ENCODE data around the gene PAOX. TPM values are rescaled to one million over a fixed set of nuclear protein-coding genes. Genes with fewer than 3 reads are reported as not detected.
A peak's percentile ranks its signal among the peaks of the same experiment; 100 is the strongest.
"Not testable (repeated sequence)": the region's sequence is repeated elsewhere in the genome, so short reads cannot be mapped to it uniquely, and the experiment has no call there.

The PAOX gene
- total and polyA plus RNA-seq, 2 experiments from 2014 or later = 14.8 to 20.1 TPM

DNA sequence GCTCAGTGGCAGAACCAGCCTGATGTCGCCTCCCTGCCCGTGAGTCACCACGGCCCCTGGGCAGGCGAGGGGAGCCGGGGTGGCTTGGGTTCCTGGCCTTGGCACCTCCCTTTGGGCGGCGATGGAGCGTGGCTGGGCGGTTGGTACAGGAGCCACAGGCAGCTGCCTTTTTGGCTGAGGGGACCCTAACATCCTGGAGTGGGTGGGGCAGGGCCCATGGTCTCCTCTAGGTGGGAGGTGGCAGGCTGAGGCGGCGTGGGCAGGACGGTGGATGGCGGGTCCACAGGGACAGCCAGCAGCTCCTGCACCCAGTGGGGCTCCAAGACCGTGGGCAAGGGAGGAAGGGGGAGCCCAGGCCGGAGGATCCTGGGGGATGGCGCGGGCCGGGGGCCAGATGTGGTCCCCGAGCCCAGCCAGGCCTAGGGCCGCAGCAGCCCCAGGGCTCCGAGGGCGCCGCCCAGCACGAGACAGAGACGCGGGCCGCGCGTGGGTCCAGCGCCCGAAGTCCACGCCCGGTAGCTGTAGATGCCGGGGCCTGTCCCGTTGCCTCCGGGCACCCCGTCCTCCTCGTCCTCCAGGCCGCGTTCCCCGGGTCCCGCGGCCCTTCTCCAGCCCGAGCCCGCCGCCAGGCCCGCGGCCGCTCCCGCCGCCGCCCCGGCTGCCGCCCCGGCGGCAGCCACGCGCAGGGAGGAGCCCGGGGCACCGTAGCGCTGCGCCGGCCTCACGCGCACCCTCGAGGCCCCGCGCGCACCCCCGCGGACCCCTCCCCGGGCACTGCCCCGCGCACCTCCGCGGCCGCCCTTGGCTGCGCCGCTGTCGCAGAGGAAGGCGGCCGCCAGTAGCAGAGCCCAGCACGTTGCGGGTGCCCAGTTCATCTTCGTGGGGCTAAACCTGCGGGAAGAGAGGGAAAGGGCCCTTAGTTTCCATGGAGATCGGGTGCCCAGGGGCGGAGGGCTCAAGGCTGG is 44.0 kb downstream of the PAOX start:
- Histone ChIP-seq H3K27me3 (peaks cover 18% of the 10 kb centered on the region), H3K36me3 (peaks cover 3% of the 10 kb centered on the region), H3K9me3 (ENCODE audit: low read depth) (no peaks in the 10 kb centered on the region), H3K27ac (no peak overlapping the region), H3K4me3 (no peak overlapping the region), H3K4me1 (ENCODE audit: low read depth) (no peaks in the 10 kb centered on the region)
- TF ChIP-seq, protein P1, sequence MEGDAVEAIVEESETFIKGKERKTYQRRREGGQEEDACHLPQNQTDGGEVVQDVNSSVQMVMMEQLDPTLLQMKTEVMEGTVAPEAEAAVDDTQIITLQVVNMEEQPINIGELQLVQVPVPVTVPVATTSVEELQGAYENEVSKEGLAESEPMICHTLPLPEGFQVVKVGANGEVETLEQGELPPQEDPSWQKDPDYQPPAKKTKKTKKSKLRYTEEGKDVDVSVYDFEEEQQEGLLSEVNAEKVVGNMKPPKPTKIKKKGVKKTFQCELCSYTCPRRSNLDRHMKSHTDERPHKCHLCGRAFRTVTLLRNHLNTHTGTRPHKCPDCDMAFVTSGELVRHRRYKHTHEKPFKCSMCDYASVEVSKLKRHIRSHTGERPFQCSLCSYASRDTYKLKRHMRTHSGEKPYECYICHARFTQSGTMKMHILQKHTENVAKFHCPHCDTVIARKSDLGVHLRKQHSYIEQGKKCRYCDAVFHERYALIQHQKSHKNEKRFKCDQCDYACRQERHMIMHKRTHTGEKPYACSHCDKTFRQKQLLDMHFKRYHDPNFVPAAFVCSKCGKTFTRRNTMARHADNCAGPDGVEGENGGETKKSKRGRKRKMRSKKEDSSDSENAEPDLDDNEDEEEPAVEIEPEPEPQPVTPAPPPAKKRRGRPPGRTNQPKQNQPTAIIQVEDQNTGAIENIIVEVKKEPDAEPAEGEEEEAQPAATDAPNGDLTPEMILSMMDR (IDR thresholded peaks at IDR 0.05; ENCODE audit: low read depth, low read length) = no peak
- peak in 1 of 2 donors; percentile 10 for DNase-seq (ENCODE audit: low read depth in 1 of 2, low spot score in 1 of 2)

DNA sequence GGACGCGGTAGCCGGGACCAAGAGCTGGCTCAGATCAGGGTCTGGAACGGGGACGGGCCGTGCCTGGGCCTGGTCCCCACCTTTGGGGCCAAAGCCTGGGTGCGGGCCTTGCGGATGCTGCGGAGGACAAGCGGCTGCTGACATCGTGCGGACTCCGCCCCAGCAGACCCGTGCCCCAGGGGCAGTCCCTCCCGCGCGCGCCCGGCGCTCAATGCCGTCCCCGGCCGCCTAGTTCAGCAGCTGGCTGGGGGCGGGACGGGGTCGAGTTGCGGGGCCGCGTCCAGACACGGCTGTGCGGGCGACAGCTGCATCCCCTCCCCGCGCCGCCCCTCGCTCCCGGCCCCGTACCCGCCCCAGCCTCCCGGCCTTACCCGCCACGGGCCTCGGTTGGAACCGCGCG is 45.0 kb downstream of the PAOX start:
- not testable (repeated sequence) for H3K4me3 ChIP-seq; H3K9me3 ChIP-seq (ENCODE audit: low read depth); H3K4me1 ChIP-seq (ENCODE audit: low read depth); H3K36me3 ChIP-seq; H3K27ac ChIP-seq
- DNase-seq (ENCODE audit: low read depth in 1 of 2, low spot score in 1 of 2) = peak in 1 of 2 donors; percentile 13
- H3K27me3 ChIP-seq = peaks cover 18% of the 10 kb centered on the region

DNA sequence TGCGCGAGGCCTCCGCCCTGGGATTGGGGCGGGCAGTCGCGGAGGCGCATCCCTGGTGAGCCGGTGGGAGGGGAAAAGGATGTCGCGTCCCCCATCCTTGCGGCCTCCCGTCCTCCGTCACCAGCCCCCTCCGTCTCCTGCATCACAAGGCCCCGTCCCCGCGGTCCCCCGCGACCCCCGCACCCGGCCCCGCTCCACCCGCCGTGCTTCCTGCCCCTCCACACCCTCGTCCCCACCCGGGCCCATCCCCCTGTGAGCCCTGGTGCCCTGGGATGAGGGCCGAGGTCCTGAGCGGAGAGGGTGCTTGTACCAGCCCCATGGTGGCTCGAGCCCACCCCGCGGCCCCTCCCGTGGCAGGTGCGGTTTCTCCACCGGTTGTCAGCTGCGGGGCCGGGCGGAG is 45.5 kb downstream of the PAOX start, which contains the start of gene SPRN:
Gene SPRN (minus strand): TSS at position 25 of the 400 bp plus-strand sequence. CDS start 944 bp downstream, outside the sequence.
- H3K9me3 ChIP-seq (ENCODE audit: low read depth); H3K4me1 ChIP-seq (ENCODE audit: low read depth); DNase-seq (ENCODE audit: low read depth in 1 of 2, low spot score in 1 of 2); H3K36me3 ChIP-seq; H3K27ac ChIP-seq; H3K4me3 ChIP-seq: not testable (repeated sequence)
- H3K27me3 ChIP-seq = peaks cover 18% of the 10 kb centered on the region

DNA sequence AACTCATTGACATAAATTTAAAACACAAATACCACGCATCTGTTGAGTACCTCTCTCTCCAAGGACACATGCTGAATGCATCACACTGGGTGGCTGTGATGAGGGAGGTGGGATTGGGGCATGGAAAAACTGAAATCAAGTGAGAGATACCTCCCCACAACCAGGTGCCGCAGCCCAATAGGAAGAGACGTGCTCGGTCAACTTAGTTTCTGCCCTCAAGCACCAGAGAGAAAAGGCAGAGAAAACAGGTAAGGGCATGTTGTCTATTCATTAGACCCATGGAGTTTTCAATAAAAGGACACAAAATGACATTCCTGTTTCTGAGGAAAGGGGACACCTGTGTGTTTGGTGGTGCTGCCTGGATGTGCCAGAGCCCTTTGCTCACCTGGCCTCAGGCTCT is 50.5 kb downstream of the PAOX start:
- H3K4me1 ChIP-seq (ENCODE audit: low read depth); DNase-seq (ENCODE audit: low read depth in 1 of 2, low spot score in 1 of 2); H3K36me3 ChIP-seq; H3K9me3 ChIP-seq (ENCODE audit: low read depth); H3K27me3 ChIP-seq; H3K27ac ChIP-seq; H3K4me3 ChIP-seq: not testable (repeated sequence)

DNA sequence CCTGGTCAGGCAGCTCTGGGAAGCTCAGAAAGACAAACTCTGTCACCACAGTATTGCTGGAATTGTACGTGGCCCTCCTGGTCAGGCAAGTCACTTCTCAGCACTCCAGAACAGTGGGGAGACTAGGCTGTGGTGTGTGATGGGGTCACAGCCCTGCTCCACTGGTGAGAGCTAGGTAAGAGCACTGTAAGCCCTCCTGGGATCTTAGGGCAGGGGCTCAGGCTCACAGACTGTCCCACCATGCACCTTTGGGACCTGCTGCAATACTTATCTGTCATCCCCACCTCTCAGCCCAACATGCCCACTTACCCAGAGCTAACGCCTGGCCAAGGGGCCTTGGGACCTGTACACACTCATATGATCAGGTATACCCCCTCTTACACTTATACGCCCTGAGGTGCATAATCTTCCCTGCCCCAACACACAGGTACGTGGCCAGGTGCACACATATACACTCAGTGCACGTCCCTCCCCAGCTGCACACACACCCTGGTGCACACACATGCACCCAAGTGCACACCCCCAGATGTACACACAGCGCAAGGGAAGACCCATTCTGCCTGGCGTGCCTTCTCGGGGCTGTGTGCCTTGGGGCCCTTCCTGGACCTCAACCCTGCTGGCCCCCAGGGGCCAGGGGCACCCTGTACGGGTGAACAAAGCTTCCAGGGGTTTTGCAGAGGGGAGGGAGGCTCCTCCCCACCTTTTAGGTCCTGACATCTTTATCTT is 53.0 kb downstream of the PAOX start:
- DNase-seq (ENCODE audit: low read depth in 1 of 2, low spot score in 1 of 2); H3K9me3 ChIP-seq (ENCODE audit: low read depth); H3K36me3 ChIP-seq; H3K27me3 ChIP-seq; H3K27ac ChIP-seq; H3K4me3 ChIP-seq; H3K4me1 ChIP-seq (ENCODE audit: low read depth): not testable (repeated sequence)

DNA sequence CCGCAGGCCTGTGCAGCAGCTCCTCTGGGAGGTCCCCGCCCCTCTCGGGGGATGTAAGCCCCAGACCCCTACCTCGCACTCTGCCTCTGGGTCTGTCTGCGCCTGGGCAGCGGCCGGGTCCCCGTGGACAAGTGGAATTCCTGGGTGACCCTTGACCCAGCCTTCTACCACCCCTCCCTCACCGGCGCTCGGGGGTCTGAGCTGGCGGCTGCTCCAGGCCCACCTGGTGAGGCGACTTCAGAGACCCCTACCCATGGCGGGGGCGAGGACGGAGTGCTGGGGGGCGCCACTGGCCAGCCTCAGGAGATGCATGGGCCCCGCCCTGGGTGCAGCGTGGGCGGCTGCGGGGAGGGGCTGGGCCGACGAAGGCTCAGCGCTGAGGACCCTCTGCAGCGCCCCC is 53.7 kb downstream of the PAOX start:
- H3K4me3 ChIP-seq; DNase-seq (ENCODE audit: low read depth in 1 of 2, low spot score in 1 of 2); H3K36me3 ChIP-seq; H3K9me3 ChIP-seq (ENCODE audit: low read depth); H3K4me1 ChIP-seq (ENCODE audit: low read depth); H3K27me3 ChIP-seq; H3K27ac ChIP-seq: not testable (repeated sequence)

DNA sequence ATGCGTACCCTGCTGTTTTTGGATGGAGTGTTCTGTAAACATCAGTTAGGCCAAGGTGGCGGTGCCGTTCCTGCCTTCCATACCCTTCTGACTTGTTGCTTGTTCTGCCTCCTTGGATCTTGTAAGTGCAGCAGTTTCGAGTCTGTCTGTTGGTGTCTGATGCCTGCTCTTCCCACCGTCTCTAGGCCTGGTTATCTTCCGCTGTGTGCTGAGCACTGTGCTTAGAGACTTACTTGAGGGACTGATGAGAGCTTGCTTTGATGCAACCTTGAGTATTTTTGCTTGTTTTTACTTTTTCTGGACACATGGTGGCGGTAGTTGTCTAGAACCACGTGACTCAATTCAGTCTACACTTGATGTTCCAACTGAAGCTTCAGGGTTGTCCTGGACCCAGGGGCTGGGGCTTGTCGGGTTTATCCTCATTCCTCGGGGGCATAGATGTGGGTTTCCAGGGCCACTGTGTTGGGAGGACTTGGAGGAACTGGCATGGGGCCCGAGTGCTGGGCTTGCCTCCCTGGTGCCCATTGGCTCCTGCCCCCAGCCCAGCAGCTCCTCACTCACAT is 59.7 kb downstream of the PAOX start:
- Histone ChIP-seq H3K4me3 (no peak overlapping the region), H3K27ac (no peak overlapping the region), H3K36me3 (no peaks in the 10 kb centered on the region), H3K9me3 (ENCODE audit: low read depth) (no peaks in the 10 kb centered on the region), H3K27me3 (no peaks in the 10 kb centered on the region), H3K4me1 (ENCODE audit: low read depth) (no peaks in the 10 kb centered on the region)
- TF ChIP-seq, protein P1 (IDR thresholded peaks at IDR 0.05; ENCODE audit: low read depth, low read length) = peak; percentile 29
- DNase-seq (ENCODE audit: low read depth in 1 of 2, low spot score in 1 of 2) = peak in 1 of 2 donors; percentile 13

Data from cardiac muscle cell (in vitro differentiated cells and primary cell).